Fibroblast of peridontal ligament (primary cell): Measurements from ENCODE around the gene NTNG2.

Source experiments
- DNase-seq: peaks from one replicate; pipeline ENCODE4 v3.0.0-alpha.2; 2010; ENCODE audit errors: extremely low read depth

NTNG2 gene

DNA sequence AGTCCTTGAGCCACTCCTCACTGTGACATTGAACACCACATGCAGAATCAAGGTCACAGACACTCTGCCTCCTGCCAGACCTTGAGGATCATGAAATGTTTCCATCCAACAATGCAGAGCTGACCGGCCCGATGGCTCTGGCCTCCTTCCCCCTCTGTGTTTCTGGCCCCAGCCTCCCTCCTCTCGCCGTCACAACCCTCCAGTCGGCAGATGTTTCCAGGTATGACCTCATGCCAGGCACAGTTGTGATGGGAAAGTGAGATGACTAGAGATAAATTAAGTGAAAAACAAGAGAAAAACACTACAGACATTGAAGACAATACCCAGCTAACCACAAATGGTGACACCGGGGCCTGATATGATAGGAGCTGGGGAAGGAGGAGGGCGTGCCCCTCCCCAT, 9.8 kb downstream of the NTNG2 start:
- DNase-seq, result no peak

DNA sequence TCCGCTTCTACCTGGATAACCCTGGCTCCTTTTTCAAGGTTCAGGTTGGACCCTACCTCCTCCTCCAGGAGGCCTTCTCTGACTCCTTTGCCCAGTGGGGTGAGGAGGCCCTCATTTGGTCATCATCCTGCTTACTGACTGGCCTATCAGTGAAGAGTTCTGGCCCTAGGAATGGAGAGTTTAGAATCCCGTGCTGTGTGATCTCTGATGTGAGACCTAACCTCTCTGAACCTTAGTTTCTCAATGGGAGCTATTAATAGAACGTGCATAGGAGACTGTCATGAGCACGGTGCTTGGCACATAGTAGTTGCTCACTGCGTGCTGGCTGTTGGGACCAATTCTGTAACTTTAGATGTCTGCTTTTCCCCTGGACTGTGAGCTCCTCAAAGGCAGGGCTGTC, 10.3 kb downstream of the NTNG2 start:
- no peak for DNase-seq

DNA sequence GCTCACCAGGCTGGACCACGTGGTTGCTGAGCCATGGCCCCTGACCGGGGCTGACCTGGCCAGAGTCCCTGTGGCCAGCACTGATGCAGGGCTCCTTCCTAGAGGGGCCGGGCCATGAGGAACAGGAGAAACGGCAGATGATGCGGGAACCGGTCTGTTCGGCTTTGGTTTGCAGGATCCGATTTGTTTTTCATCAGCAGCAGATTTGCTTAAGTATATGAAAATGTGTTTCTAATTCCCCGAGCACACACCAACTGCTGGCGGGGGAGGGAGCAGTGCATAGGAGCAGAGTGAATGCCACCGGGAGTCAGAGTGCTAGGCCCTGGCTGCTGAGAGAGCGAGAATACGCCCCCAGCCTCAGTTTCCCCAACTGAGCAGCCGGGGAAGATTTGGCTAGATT, 13.6 kb downstream of the NTNG2 start:
- DNase-seq, result peak; percentile 17

DNA sequence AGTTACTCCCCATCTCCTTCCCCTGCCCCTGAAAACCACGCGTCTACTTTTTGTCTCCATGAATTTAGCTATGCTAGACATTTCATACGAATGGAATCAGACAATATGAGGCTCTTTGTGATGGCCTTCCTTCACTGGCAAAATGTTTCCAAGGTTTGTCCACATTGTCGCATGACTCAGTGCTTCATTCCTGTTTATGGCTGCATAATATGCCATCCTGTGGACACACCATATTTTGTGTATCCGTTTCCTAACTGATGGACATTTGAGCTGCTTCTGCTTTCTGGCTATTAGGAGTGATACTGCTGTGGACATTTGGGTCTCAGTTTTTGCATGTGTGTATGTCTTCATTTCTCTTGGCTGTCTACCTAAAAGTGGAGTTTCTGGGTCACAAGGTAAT, 14.5 kb downstream of the NTNG2 start:
- DNase-seq, result no peak

DNA sequence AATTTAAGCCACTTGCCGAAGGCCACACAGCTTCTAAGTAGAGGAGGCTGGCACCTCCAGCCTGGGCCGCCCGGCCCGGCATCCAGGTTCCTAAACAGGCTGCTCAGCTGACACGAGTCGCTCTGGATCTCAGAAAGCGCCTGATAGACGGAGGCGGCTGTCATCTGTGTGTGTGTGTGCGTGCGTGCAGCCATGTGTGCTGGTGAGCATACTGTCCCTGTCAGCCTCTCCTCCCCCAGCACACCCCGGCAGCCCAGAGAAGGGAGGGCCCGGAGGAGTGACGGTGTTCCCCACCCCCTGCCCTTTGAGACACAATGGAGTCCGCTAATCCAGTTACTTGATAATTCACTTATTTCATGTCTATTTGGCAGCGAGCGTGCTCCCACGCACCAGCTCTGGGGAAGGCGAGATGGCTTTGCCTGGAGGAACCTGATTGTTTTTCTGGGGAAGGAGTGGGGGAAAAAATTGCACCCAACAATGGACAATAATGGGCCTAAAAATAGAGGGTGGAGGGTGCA, 20.0 kb downstream of the NTNG2 start:
- DNase-seq, result no peak

DNA sequence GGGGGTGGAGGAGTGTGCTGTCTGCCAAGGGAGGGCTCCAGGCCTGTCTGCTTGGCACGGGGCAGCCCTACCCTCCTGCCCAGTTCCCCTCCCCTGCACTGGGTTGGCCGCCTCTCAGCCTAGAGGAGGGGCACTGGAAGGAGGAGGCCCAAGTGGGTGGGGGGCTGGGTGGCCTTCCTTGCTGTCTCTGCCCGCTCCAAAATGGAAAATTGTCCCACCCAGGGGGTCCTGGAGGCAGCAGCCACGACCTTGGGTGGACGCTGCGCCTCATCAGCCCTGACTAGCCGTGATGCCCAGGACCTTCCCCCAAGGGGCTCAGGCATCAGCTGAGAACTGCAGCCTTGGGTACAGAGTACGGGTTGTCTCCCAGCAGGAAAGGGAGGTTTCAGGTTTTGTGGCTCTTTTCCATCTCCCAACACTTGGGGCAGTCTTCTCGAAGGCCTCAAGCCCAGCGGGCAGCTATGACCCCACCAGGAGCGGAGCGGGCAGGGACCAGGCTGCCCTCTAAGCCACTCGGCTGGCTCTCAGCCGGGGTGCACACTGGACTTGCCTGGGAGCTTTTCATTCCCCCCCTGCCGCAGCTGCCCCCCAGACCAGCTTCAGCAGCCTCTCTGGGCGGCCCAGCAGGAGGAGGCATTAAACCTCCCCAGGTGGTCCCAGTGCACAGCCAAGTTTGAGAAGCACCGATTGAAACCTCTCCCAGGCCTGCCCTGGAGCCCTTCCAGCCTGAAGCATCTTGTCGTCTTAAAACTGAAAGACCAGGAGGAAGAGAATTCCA, 20.6 kb downstream of the NTNG2 start:
- no peak for DNase-seq

DNA sequence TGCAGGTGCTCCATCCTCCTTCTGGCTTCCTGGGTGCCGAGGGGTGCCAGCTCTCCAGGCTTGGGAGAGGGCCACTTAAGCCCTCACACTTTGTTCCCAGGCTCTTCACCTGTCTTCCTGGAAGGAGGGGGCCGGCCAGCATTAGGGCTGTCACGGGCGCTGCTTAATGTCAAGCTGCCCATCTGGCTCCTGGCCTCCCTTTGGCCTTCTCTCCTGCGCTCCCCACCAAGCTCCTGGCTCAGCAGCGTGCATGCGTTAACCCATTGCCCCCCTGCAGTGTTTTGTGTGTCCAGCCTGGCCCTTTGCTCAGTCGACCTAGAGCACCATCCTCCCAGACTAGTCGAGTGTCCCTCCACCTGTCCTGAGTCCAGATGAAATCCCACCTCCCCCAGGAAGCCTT, 21.3 kb downstream of the NTNG2 start:
- DNase-seq, result no peak

DNA sequence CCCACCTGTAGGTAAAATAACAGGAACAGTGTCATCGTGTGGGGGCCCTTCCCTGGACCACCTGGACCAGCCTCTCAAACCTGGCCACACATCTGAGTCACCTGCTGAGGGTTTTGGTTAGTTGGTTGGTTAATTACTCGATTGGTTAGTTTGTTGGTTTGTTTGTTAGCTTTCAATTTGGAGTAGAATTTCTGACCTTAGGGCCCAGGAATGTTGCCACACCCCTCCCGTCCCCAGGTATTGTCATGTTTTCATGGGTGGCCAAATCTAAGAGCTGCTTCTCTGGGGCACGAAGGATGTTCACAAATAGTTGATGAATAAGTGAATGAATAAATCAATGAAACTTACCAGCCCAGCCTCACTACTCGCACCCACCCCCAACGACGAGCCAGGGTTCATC, 21.9 kb downstream of the NTNG2 start:
- no peak for DNase-seq

DNA sequence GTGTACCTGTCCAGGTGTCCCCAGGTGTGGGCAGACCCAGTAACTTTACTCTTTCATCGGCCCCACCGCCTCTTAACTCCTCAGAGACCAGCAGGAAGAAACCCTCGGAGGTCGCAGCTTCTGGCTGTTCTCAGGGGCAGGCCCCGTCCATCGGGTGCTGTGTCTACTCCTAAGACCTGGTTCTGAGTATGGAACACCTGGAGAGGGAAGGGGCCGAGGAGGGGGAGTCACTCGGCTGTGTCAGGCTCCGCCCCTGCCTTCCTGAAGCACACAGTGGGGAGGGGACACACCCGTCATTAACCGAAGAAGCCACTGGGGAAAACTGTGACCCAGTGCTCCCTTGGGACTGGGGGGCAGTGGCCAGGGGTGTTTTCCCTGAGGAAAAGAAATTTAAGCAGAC, 22.3 kb downstream of the NTNG2 start:
- no peak for DNase-seq

DNA sequence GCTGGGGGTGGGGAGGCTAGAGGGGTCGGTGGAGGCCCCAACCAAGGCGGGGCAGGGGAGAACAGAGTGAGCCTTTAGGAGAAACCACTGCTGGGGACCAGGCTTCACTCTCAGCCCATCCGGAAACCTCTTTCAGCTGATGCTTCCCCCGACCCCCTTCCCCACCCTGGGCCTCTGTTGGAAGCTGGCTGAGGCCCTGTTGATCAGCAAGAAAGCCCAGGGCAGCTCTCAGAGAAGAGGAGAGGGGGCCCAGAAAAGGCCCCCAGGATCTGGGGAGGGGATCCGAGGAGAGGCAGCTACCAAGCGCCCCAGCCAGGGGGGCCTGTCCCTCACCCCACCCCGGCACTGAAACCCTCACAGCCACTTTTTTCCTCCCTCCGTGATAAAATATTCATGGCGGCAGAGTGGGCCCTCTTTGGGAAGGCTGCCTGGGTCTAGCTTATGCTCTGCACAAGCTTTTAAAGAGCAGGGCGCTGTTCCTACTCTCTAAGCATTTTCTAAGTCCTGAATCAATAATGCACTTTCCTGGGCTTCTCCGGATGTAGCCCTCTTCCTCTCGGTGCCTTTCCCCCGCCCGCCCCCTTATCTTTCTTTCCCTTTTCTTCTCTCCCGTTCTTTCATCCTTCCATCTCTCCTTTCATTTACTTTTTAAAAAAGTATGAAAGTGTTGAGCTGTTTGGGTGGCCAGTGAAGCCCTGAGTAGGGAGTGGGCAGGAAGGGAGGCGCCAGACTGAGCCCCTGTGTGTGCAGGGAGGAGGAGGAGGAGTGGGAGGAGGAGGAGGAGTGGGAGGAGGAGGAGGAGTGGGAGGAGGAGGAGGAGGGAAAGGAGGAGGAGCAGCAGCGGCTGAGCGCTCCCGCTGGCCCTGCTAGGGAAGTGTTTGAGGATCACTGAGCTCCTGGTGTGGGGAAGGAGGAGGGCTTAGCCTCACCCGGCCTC, 23.5 kb downstream of the NTNG2 start:
- no peak for DNase-seq

DNA sequence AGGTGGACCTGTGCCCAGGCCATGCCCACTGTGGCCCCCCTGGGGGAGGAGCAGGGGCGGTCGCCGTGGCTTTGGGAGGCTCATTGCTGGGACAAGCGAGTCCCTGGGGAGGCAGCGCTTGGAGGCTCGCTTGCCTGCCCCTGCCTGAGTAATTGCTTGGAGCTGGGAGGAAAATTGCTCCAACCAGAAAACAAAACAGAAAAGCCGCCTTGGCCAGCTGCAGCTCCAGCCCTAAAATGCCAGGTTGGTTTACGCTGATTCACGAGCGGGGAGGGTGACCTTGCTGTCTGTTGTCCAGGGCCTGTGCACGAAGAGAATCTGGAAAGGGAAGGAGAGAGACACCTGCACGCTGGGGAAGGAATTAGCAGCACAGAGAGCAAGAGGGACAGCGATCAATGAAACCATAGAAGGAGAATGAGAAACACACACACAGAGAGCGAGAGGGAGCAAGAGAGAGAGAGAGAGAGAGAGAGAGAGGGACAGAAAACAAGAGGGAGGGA, 25.3 kb downstream of the NTNG2 start:
- peak; percentile 16 for DNase-seq

DNA sequence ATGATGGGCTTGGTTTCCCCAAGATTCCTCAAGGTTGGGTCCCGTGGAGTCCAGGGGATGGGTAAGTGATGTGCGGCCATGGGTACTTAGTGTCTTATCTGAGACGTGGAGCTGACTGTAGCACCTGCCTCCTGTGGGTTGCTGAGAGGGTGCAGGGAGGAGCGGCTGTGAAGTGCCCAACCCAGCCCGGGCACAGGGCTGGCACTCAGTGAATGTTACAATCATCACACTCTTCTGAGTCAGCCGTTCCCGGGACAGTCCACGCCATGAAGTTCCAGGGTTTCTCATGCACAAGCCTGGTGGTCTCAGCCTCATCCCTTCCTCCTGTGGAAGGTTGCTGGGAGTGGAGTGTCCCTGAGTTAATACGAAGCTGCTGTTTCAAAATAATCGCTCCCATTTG, 29.1 kb downstream of the NTNG2 start:
- DNase-seq, result no peak

DNA sequence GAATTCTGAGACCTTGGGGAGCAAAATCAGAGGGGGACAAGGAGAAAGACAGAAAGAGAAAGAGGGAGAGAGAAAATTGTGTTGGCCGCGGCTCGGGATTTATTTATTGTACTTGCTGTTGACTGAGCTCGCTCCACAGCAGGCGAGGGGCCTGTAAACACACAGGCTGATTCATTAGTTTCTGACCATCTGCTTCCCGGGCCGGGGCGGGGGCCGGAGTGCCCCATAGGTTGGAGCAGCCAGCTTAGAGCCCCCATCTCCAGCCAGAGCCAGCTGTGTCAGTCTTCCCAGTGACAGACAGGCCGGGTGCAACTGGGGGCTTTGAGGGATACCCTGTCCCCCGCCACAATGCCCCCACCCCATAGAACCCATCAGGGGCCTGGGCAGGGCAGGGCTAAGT, 30.9 kb downstream of the NTNG2 start:
- DNase-seq, result no peak

DNA sequence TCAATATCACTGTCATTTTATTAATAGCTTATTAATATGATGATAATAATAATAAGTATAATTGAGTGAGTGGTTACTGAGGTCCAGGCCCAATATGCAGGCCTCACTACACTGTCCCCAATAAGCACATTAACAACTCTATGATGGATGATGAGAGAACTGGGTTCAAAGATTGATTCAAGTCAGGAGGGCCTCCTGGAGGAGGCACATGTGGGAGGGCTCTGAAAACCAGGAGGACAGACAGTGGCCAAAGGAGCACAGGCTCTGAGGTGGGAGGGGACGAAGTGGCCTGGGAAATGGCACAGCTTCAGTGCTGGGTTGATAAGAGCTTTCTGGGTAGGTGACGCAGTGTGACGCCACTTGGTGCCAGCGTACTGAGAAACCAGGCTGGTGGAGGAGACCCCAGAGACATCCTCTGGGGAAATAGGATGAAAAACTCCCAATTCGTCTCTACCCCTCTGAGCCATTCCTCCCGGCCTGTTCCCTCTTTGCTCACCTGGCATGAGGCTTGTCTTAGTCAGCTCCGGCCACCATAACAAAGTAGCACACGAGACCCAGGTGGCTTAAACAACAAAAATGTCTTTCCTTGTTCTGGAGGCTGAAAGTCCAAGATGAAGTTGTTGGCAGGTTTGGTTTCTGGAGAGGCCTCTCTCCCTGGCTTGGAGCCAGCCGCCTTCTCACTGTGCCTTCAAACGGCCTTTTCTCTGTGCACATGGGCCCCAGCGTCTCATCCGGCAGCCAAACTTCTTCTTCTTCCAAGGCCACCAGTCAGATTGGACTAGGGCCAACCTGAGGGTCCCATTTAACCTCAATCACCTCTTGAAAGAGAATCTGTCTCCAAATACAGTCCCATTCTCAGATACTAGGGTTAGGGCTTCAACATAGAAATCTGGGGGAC, 31.6 kb downstream of the NTNG2 start:
- no peak for DNase-seq

DNA sequence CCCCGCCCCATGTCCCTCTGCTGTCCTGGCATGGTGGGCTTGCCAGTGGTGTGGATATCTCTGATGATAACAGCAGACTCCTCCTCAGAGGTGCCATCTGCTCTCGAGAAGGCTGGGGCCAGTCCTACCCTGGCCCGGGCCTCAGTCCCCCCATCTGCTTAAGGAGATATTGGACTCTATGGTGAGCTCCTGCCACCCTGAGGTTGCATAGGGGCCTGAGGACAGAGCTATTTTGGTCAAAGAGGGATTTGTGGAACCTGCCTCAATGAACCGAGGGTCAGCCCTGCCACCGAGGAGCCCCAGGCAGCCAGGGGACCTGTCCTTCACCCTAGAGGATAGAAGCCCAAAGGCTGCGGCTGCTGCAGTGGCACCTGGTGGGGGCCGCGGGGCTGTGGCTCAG, 32.6 kb downstream of the NTNG2 start:
- DNase-seq, result no peak

DNA sequence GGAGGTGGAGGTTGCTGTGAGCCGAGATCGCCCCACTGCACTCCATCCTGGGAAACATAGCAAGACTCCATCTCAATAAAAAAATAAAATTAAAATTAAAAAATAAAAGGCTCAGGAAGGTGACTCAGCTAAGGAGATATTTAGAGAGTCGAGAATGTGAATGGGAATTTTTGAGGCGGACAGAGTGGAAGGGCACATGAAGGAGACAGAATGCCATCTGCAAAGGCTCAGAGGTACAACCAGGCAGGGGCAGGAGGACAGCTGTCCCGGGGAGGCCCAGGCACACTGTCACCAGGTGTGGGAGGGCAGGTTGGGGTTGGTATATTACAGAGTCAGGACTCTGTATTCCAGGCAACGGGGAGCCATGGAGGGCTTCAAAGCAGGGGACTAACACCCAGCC, 35.5 kb downstream of the NTNG2 start:
- DNase-seq, result no peak

DNA sequence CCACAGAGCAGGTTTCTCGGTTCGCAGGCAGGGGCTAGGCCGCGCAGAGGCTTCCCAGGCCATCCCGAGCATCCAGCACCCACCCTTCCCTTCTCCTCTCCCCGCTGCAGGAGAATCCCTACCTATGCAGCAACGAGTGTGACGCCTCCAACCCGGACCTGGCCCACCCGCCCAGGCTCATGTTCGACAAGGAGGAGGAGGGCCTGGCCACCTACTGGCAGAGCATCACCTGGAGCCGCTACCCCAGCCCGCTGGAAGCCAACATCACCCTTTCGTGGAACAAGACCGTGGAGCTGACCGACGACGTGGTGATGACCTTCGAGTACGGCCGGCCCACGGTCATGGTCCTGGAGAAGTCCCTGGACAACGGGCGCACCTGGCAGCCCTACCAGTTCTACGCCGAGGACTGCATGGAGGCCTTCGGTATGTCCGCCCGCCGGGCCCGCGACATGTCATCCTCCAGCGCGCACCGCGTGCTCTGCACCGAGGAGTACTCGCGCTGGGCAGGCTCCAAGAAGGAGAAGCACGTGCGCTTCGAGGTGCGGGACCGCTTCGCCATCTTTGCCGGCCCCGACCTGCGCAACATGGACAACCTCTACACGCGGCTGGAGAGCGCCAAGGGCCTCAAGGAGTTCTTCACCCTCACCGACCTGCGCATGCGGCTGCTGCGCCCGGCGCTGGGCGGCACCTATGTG, 36.1 kb downstream of the NTNG2 start:
- no peak for DNase-seq

DNA sequence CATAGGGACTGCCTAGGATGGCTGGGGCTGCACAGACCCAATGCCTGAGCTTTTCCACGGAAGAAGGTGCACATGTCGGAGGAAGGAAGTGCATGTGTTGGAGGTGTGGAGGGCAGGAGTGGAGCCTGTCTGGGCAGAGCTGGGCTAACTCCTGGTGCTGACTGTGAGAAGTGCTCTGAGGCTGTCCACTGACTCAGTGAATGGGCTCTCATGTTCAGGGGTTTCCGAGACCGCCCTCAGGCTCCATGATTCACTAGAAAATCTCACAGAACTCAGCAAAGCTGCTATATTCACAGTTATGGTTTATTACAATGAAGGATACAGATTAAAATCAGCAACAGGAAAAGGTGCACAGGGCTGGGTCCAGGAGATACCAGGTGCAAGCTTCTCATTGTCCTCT, 37.2 kb downstream of the NTNG2 start:
- no peak for DNase-seq

DNA sequence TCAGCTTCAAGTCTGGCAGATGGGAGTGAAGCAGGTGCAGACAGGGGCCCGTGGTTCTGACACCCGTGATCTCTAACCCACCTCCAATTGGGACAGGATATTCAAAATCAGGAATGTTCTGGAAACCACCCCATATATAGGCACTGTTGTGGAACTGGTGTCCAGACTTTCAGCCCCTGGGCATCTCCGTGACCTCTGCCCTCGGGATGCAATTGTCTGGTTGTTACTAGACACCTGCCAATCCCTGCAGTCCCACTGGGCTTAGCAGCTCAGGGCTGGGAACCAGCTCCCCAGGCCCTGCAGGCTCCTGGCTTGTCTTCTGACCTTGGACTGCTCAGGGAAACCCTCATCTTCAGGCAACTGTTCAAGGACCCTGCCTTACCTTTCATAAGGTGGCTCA, 38.8 kb downstream of the NTNG2 start:
- DNase-seq, result no peak

DNA sequence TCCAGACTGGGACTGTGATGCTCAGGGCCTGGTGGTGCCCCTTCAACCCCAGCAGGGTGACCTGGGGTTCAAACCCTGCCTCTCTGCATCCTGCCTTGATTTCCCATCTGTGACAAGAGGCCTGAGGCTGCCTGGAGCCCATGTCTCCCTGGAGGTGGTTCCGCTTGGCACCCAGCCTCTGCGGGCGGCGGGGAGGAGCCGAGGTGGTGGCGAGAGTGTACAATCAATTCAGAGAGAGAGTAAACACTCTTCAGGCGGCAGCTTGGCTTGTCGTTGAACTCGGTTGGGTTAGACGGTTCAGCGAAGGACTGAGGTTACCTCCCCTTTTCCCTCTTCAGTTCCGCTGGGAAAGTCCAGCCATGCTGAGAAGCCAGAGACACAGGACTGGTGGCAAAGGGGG, 39.3 kb downstream of the NTNG2 start:
- no peak for DNase-seq
